T47D (cell line): ENCODE data around the gene ZMYM4.
A peak's percentile ranks its signal among the peaks of the same experiment; 100 is the strongest.

Experiments
- DNase-seq, 2 experiments: peaks; one replicate each; pipeline versions ENCODE4 v3.0.0 to v3.0.0-alpha.2; 2011 to 2012; ENCODE audit warnings: low read depth in 1 of 2, low spot score in 1 of 2
- JUND ChIP-seq: IDR thresholded peaks from 2 replicates; pipeline ENCODE4 v1.6.1; 2012; ENCODE audit warnings: low read depth
- in situ Hi-C: cut with HindIII; loops from 2 replicates; pipeline ENCODE4 v1.10.0; 2016; ENCODE audit warnings: low sequenced_read_pairs, low pct_unique_long_range_greater_than_20kb

The ZMYM4 gene

GRCh38 chr1:35284852-35285251 is 16.3 kb downstream of the ZMYM4 start:
- in situ Hi-C loops, result no loop called here
- no peak for TF ChIP-seq JUND
- DNase-seq, result no peak

GRCh38 chr1:35285771-35286606 is 17.5 kb downstream of the ZMYM4 start:
- peak in 1 of 2 experiments; percentile 54 for DNase-seq
- in situ Hi-C loops, result no loop called here
- no peak for TF ChIP-seq JUND

- in situ Hi-C loops, result no loop called here
- DNase-seq, result no peak
- TF ChIP-seq JUND, result no peak
Observed at GRCh38 chr1:35287807-35288640, 19.5 kb downstream of the ZMYM4 start.

- no peak for DNase-seq
- in situ Hi-C loops, result no loop called here
Observed at GRCh38 chr1:35288761-35289160, 20.3 kb downstream of the ZMYM4 start.

GRCh38 chr1:35290452-35290851 is 21.9 kb downstream of the ZMYM4 start:
- no peak for TF ChIP-seq JUND
- no peak for DNase-seq
- in situ Hi-C loops, result no loop called here

More at GRCh38 chr1:35288761-35289160, 20.3 kb downstream of the ZMYM4 start:
- TF ChIP-seq JUND, result no peak

GRCh38 chr1:35294809-35295208 is 26.3 kb downstream of the ZMYM4 start:
- TF ChIP-seq JUND, result no peak
- DNase-seq, result no peak
- in situ Hi-C loops, result no loop called here

- no peak for TF ChIP-seq JUND
- in situ Hi-C loops, result no loop called here
- no peak for DNase-seq
Observed at GRCh38 chr1:35297886-35298285, 29.4 kb downstream of the ZMYM4 start.

- in situ Hi-C loops, result no loop called here
- peak; percentile 23 to 72 for DNase-seq
- no peak for TF ChIP-seq JUND
Observed at GRCh38 chr1:35298464-35298863, 30.0 kb downstream of the ZMYM4 start.

- in situ Hi-C loops, result no loop called here
- no peak for DNase-seq
- TF ChIP-seq JUND, result no peak
Observed at GRCh38 chr1:35300376-35300775, 31.9 kb downstream of the ZMYM4 start.

- in situ Hi-C loops, result no loop called here
- DNase-seq, result no peak
- no peak for TF ChIP-seq JUND
Observed at GRCh38 chr1:35301674-35302392, 33.3 kb downstream of the ZMYM4 start.

GRCh38 chr1:35305383-35305782 is 36.9 kb downstream of the ZMYM4 start:
- DNase-seq, result no peak
- in situ Hi-C loops, result no loop called here
- TF ChIP-seq JUND, result no peak

- in situ Hi-C loops, result no loop called here
- DNase-seq, result no peak
- TF ChIP-seq JUND, result no peak
Observed at GRCh38 chr1:35315649-35316048, 47.1 kb downstream of the ZMYM4 start.
